Cardiac muscle cell (in vitro differentiated cells and primary cell): ENCODE results near the gene PUS7L. TPM values are rescaled to one million over a fixed set of nuclear protein-coding genes. Genes with fewer than 3 reads are reported as not detected.

Experiments
- DNase-seq, 2 donors: peaks; one replicate each; pipeline versions ENCODE4 v3.0.0 to v3.0.0-alpha.2; 2010 to 2017; ENCODE audit warnings: low read depth in 1 of 2, low spot score in 1 of 2
- H3K27ac ChIP-seq: fragments of 200-600 bp; sonication (generic); 2 replicates; pipeline ENCODE4 v1.5.1; 2016
- H3K27me3 ChIP-seq: fragments of 200-600 bp; sonication (generic); 2 replicates; pipeline ENCODE4 v1.6.0; 2016; ENCODE audit warnings: control low read depth
- H3K36me3 ChIP-seq: fragments of 200-600 bp; sonication (generic); 2 replicates; pipeline ENCODE4 v1.5.1; 2016; ENCODE audit warnings: control low read depth
- H3K4me1 ChIP-seq: fragments of 200-600 bp; sonication (generic); 2 replicates; pipeline ENCODE4 v1.8.1; 2017; ENCODE audit warnings: low read depth, mild to moderate bottlenecking, mixed run types
- H3K4me3 ChIP-seq: fragments of 200-600 bp; sonication (generic); 2 replicates; pipeline ENCODE4 v1.5.1; 2016; ENCODE audit warnings: mild to moderate bottlenecking
- H3K9me3 ChIP-seq: fragments of 200-600 bp; sonication (generic); 2 replicates; pipeline ENCODE4 v1.5.1; 2017; ENCODE audit warnings: low read depth, mild to moderate bottlenecking, control low read depth
- polyA plus RNA-seq: library from polyadenylated mRNA; unstranded; fragments of >200 nt; fragmentation: Nextera tagmentation; extraction: Ambion mirVana; gene quantifications from 2 replicates; pipeline ENCODE4 v1.2.1, GENCODE V29; 2016
- total RNA-seq: library from RNA; depleted of rRNA; stranded (reverse); fragments of >200 nt; gene quantifications from 2 replicates; pipeline ENCODE4 v1.2.3, GENCODE V29; 2016
- TF ChIP-seq, protein P1 (sequence below): IDR thresholded peaks from 2 replicates; pipeline ENCODE4 v1.5.1; 2012; ENCODE audit warnings: low read depth, mild to moderate bottlenecking, low read length

Gene PUS7L, protein sequence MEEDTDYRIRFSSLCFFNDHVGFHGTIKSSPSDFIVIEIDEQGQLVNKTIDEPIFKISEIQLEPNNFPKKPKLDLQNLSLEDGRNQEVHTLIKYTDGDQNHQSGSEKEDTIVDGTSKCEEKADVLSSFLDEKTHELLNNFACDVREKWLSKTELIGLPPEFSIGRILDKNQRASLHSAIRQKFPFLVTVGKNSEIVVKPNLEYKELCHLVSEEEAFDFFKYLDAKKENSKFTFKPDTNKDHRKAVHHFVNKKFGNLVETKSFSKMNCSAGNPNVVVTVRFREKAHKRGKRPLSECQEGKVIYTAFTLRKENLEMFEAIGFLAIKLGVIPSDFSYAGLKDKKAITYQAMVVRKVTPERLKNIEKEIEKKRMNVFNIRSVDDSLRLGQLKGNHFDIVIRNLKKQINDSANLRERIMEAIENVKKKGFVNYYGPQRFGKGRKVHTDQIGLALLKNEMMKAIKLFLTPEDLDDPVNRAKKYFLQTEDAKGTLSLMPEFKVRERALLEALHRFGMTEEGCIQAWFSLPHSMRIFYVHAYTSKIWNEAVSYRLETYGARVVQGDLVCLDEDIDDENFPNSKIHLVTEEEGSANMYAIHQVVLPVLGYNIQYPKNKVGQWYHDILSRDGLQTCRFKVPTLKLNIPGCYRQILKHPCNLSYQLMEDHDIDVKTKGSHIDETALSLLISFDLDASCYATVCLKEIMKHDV
- total RNA-seq (0.11 TPM in 1 of 2 replicates, not detected in the other), polyA plus RNA-seq (1.1 TPM in 1 of 2 replicates, not detected in the other)

DNA sequence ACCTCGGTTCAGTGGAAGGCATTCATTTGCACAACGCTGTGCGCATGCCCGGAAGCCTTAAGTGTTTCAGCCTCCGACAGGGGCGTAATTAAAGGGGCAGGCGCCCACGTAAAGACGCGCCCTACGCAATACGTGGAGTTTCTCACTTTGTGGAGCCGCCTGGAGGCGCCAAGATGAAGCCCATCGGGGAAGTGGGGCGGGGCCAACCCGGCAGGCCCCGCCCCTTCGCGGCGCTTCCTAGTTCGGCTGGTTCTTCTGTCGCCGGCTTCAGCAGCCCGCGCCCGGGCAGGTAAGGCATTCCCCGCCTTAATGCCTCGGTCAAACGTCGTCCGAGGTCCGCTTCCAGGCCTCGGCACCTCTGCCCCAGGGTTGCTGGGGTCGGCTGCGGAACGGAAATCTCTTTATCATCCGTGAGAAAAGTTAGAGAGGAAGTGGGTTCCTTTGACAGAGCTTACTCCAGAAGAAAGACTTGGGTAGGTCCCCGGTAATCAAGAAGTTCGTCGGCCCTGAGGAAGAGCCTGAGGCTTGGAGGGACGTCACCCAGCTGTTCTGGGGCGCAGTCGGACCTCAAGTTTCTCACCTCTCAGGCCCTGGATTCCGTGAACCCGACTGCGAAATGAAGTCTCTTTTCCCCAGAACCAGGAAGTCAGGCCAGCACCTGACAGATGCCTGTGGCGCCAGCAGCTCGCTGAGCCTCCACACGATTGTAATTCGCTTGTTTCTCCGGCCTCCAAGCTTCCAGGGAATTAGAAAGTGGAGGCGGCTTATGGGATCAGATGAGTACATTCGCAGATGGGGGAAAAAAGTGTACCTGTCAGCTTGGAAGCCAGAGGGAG lies at the start of gene PUS7L, which contains the start of gene IRAK4:
TSS of gene PUS7L (minus strand) at position 63 of the 836 bp plus-strand sequence. CDS start 3,545 bp downstream, outside the sequence.
TSS of gene IRAK4 (plus strand) at position 224 of the 836 bp plus-strand sequence. CDS start 9,161 bp downstream, outside the sequence.
- H3K36me3 ChIP-seq = no peaks in the 10 kb centered on the region
- H3K9me3 ChIP-seq = no peaks in the 10 kb centered on the region
- H3K4me3 ChIP-seq = no peak within 1 kb of the TSS
- peak in 1 of 2 donors; percentile 98 for DNase-seq
- no peak within 1 kb of the TSS for H3K27ac ChIP-seq
- H3K27me3 ChIP-seq = no peaks in the 10 kb centered on the region
- TF ChIP-seq, protein P1, sequence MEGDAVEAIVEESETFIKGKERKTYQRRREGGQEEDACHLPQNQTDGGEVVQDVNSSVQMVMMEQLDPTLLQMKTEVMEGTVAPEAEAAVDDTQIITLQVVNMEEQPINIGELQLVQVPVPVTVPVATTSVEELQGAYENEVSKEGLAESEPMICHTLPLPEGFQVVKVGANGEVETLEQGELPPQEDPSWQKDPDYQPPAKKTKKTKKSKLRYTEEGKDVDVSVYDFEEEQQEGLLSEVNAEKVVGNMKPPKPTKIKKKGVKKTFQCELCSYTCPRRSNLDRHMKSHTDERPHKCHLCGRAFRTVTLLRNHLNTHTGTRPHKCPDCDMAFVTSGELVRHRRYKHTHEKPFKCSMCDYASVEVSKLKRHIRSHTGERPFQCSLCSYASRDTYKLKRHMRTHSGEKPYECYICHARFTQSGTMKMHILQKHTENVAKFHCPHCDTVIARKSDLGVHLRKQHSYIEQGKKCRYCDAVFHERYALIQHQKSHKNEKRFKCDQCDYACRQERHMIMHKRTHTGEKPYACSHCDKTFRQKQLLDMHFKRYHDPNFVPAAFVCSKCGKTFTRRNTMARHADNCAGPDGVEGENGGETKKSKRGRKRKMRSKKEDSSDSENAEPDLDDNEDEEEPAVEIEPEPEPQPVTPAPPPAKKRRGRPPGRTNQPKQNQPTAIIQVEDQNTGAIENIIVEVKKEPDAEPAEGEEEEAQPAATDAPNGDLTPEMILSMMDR = peak; percentile 58
- no peaks in the 10 kb centered on the region for H3K4me1 ChIP-seq

DNA sequence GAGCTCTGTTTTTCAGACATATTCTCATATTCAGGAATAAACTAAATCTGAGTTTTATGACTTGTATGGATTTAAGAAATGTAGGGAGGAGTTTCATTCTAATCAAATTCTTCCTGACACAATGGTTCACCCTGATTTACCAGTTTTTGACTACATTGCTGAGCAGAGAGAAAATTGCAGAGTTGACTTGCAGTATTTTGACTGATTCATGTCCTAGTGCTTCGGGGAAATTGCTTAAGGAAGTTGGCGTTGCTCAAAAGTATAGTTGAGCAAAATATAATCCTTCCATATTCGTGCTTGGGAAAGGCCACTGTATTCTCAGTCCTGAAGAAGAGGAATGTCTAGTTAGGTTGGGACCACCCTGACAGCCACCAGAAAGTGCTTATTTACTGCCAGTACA lies 48.8 kb upstream of the PUS7L start:
- Histone ChIP-seq H3K4me1 (peaks cover 9% of the 10 kb centered on the region), H3K4me3 (peak overlapping the region; percentile 90), H3K27ac (no peak overlapping the region), H3K9me3 (no peaks in the 10 kb centered on the region), H3K27me3 (peaks cover 11% of the 10 kb centered on the region), H3K36me3 (peaks cover 6% of the 10 kb centered on the region)
- TF ChIP-seq, protein P1 = no peak
- no peak for DNase-seq

DNA sequence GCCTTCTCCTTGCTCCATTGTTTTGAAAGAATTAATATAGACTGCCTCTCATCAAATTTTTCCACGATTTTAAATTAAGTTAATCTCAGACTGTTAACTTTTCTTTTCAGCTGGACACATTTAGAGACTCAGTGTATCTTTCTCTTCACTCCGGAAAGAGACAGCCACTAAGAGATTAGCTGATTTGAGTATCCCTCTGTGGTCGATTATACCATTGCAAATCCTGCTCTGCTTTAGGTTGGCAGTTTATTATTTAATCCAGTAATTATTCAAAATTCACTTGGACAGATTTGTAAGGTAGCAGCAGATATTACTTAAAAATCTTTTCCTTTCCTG lies 48.1 kb upstream of the PUS7L start:
- peaks cover 10% of the 10 kb centered on the region for H3K36me3 ChIP-seq
- TF ChIP-seq, protein P1 = no peak
- peaks cover 11% of the 10 kb centered on the region for H3K27me3 ChIP-seq
- peak overlapping the region; percentile 97 for H3K27ac ChIP-seq
- DNase-seq = no peak
- peak overlapping the region; percentile 90 for H3K4me3 ChIP-seq
- H3K4me1 ChIP-seq = peaks cover 9% of the 10 kb centered on the region
- no peaks in the 10 kb centered on the region for H3K9me3 ChIP-seq

DNA sequence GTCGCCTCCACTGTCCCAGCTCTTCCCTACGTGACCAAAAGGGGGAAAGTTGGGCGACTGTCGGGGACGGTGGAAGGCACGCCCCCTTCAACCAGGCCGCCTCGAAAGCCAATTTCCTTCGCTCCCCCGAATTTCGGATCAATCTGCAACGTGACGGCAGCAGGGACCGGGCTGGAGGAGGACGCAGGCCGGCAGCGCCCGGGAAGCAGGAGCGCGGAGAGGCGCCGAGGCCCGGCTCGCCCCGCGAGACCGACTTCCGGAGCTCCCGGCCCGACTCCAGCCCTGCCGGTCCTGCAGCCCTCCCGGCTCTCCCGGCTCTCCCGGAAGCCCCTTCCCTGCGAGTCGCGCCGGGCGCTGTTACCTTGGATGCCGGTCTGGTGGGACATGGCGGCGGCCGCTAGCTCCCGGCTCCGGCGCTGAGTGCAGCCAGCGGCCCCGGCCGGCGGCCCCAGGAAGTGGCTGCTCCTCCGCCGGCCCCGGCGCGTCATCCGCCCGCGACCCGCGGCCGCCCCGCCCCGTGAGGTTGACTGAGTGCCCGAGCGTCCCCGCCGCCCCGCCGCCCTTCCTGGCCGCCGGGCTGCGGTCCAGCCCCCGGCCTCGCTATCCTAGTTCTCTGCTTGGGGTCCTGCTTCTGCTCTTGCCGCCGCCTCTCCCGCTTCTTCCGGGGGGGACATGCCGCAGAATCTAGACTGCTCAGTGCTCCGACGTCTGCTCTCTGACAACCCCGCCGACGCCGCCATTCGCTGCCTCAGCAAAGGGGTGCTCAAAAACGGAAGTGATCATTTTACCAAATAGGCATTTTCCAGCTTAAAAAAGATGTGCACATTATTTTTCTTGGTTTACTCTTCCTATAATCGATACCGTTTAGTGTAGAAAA lies 47.5 kb upstream of the PUS7L start, which contains the start of gene TWF1:
TSS of gene TWF1 (minus strand) at position 458 of the 877 bp plus-strand sequence. CDS start at position 386, 72 bp downstream.
- peaks cover 5% of the 10 kb centered on the region for H3K27me3 ChIP-seq
- peak within 1 kb of the TSS; percentile 90 for H3K4me3 ChIP-seq
- peak within 1 kb of the TSS; percentile 97 for H3K27ac ChIP-seq
- TF ChIP-seq, protein P1 = peak; percentile 27
- peaks cover 9% of the 10 kb centered on the region for H3K4me1 ChIP-seq
- H3K36me3 ChIP-seq = peaks cover 15% of the 10 kb centered on the region
- peak; percentile 89 to 91 for DNase-seq
- no peaks in the 10 kb centered on the region for H3K9me3 ChIP-seq
